ENCODE data around the gene LRRC3C.

The LRRC3C gene

GRCh38 chr17:39950871-39951348, 23.4 kb downstream of the LRRC3C start:
- DNase-seq (ENCODE audit: low read depth): no peak

- DNase-seq (ENCODE audit: low read depth): no peak
These were observed 24.6 kb downstream of the LRRC3C start for GRCh38 chr17:39951924-39952679.

GRCh38 chr17:39952680-39953470, 25.3 kb downstream of the LRRC3C start:
- no peak for DNase-seq (ENCODE audit: low read depth)

- no peak for DNase-seq (ENCODE audit: low read depth)
These were observed 25.9 kb downstream of the LRRC3C start for GRCh38 chr17:39953471-39953888.

- DNase-seq (ENCODE audit: low read depth): no peak
These were observed 27.3 kb downstream of the LRRC3C start for GRCh38 chr17:39954876-39955275.

- no peak for DNase-seq (ENCODE audit: low read depth)
These were observed 28.2 kb downstream of the LRRC3C start for GRCh38 chr17:39955726-39956225.

GRCh38 chr17:39960524-39961041, 33.1 kb downstream of the LRRC3C start:
- DNase-seq (ENCODE audit: low read depth): no peak

- DNase-seq (ENCODE audit: low read depth): no peak
These were observed 35.2 kb downstream of the LRRC3C start, which contains the start of gene GSDMA for GRCh38 chr17:39962642-39963220. Gene GSDMA (plus strand): TSS chr17:39963004. CDS start chr17:39965688, 2,684 bp downstream.

GRCh38 chr17:39963829-39964228, 36.3 kb downstream of the LRRC3C start:
- no peak for DNase-seq (ENCODE audit: low read depth)

GRCh38 chr17:39965017-39965699, 37.6 kb downstream of the LRRC3C start:
- no peak for DNase-seq (ENCODE audit: low read depth)

GRCh38 chr17:39966771-39967170, 39.2 kb downstream of the LRRC3C start:
- DNase-seq (ENCODE audit: low read depth): no peak

GRCh38 chr17:39968761-39969160, 41.2 kb downstream of the LRRC3C start:
- no peak for DNase-seq (ENCODE audit: low read depth)

- DNase-seq (ENCODE audit: low read depth): no peak
These were observed 41.8 kb downstream of the LRRC3C start for GRCh38 chr17:39969375-39969774.

- no peak for DNase-seq (ENCODE audit: low read depth)
These were observed 42.7 kb downstream of the LRRC3C start for GRCh38 chr17:39970157-39970692.

- no peak for DNase-seq (ENCODE audit: low read depth)
These were observed 43.6 kb downstream of the LRRC3C start for GRCh38 chr17:39971076-39971603.

- no peak for DNase-seq (ENCODE audit: low read depth)
These were observed 44.7 kb downstream of the LRRC3C start for GRCh38 chr17:39972271-39972670.

GRCh38 chr17:39973496-39973895, 46.0 kb downstream of the LRRC3C start:
- no peak for DNase-seq (ENCODE audit: low read depth)

GRCh38 chr17:39974433-39974832, 46.9 kb downstream of the LRRC3C start:
- no peak for DNase-seq (ENCODE audit: low read depth)

GRCh38 chr17:39975801-39976200, 48.3 kb downstream of the LRRC3C start:
- DNase-seq (ENCODE audit: low read depth): no peak

- DNase-seq (ENCODE audit: low read depth): peak; percentile 74
These were observed 51.6 kb downstream of the LRRC3C start for GRCh38 chr17:39979016-39979670.

All from GM04503 (cell line).